AG08395 (cell line): Measurements from ENCODE around the gene C19orf81.

Source experiments
- DNase-seq: peaks from one replicate; pipeline ENCODE4 v3.0.0; 2012; ENCODE audit warnings: mixed read lengths, low spot score

C19orf81 gene

DNA sequence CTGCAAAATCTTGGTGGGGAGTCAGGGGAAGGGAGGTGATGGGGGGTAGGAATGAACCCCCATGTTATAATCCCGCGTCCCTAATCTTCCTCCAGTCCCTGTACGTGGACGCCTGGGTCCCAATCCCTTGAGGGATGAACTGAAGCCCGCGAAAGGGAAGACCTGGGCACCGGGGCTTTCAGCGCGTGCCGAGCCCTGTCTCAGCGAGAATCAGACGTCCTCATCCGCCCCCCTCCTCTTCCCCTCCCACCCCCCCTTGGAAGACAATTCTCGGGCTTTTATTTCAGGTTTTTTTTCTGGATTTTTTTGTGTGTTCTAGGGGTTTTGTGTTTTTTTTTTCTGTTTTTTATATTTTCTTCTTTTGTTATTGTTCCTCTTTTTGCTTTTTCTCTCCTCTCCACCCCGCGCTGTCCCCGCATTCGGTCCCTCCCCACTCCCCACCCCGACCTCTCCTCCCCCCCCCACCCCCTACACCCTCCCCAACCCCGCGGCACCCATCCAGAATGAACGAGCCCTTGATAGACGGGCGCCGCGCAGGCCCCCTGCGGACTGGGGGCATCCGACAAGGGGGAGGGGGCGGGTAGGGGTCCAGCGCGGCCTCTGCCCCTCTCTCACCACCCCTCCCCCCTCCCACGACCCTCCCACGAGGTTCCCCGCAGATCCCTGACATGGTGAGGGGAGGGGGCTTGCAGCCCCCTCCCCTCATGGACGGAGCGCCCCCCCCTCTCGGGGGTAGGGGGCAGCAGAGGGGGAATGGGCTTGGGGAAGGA lies 10.3 kb downstream of the C19orf81 start:
- DNase-seq: no peak

DNA sequence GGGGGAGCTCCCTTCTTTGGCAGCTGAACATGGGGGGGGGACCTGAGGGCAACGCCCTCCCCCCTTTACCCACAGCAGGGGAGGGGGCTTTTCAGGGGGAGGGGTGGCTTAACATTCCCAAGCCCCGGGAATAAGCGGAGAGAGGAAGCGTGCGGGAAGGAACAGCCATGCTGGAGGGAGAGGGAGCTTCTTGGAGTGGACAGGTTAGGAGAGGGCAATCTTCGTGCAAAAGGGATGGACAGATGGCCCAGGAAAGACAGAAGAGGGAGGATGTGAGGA lies 10.8 kb downstream of the C19orf81 start:
- no peak for DNase-seq

DNA sequence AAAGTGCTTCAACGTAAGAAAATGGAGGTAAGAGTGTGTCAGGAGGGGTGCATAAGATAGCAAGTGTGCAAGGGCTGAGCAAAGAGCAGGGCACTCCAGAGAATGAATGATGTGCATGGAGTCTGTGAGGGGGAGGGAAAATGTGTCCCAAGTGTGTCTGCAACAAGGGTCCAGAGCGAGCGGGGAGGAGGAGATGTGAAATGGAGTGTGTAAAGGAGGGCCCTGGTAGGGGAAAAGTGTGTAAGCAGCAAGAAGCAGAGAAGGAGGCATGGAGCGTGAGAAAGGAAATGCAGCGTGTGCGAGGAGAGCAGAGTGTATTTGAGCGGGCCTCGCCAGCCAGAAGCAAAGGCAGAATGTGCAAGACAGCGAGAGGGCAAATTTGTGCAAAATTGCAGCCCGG lies 11.8 kb downstream of the C19orf81 start:
- DNase-seq: no peak

DNA sequence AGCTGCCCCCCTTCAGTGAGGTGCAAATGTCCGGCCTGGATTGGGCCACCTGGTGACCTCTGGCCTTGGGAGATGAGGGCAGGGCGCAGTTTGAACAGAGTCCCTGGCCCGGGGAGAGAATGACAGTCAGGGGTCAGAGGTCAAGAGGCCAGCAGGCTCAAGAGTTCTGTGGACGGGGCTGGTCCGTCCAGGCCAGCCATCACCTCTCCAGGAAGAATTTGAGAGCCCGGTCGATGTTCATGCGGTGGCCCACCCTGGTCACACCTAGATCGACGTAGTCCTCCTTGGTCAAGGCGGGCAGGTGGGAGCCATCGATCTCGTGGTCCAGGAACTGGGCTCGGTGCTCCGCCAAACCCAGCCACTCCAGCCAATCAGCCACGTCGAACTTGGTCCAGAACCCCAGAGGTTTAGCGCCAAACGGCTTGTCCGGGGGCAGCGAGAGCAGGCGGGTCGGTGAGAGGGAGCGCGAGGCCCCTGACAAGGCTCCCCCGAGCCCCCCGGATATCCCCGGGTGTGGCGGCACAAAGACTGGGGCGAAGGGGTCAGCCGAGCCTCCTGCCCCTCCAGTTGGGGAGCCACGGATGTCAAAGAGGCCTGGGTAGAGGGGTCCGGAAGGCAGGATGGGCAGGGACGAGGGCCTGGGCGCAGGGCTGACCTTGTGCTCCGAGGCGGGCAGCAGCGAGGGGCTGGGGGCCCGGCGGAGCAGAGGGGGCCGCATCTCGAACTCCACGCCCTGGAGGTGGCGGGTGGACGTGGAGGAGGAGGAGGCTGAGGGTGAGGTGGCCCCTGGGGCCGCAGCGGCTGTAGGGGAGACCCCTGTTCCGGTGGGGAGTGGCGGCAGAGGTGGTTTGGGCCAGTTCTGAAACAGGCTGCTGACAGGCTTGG lies 12.8 kb downstream of the C19orf81 start:
- no peak for DNase-seq

DNA sequence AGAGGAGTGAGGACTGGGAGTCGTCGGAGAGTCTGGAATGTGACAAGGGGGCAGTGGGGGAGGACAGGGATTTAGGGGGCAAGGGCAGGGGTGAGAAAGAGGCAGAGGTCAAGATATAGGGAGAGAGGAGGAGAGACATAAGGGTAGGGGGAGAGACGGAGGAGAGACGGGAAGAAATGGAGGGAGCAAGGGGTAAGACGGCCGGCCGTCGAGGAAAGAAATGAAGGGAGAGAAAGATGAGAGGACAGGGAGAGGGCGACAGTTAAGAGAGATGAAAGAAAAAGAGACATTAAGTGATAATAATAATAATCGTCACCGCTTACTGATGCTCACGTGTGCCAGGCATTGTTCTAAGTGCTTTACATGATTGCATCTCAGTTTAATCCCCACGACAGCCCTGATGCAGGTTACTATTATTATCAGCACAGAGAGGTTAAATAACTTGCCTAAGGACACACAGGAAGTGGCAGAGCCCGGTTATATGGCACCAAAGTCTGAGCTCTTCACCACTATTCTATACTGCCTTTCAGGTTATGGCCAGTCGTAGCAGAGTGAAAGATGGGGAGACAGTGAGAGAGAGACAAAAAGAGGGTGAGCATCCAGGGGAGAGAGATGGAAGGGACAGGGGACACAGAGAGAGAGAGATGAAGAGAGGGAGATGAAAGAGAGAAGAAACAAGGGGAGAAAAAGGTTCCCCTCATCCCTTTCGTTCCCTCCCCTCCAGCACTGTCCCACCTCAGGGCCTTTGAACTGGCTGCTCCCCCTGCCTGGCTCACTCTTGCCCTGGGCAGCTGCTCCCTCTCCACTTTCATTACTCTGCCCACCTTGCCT lies 13.6 kb downstream of the C19orf81 start:
- no peak for DNase-seq

DNA sequence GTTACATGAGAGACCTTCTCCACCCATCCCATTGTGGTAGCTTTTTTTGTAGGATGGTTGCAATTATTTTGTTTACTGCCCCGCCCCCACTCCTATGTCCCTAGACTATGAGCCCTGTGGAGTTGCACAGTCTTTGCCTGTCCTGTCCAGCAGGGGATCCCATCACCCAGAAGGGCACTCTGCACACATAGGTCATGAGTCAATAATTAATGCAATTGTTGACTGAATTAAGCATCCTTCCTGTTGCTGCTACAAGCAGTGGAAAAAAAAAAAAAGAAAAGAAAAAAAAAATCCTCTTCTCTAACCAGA lies 14.2 kb downstream of the C19orf81 start:
- no peak for DNase-seq

DNA sequence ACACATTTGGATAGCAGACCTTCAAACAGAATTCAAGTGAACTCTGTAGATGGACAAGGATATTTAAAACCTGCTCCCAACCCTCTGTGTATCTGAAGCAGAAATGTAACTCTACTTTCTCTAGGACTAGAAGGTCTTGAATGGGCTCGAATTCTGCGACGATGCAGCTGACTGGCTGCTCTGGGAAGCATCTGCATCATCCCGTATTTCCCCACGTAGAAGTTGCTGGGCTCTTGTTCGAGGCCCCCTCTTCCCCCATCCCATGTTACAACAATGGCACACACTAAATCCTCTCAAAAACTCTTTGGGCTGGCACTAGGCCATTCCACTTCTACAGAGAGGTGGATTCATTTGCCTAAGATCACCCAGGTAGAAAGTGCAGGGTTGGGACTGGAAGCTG lies 15.0 kb downstream of the C19orf81 start:
- no peak for DNase-seq

DNA sequence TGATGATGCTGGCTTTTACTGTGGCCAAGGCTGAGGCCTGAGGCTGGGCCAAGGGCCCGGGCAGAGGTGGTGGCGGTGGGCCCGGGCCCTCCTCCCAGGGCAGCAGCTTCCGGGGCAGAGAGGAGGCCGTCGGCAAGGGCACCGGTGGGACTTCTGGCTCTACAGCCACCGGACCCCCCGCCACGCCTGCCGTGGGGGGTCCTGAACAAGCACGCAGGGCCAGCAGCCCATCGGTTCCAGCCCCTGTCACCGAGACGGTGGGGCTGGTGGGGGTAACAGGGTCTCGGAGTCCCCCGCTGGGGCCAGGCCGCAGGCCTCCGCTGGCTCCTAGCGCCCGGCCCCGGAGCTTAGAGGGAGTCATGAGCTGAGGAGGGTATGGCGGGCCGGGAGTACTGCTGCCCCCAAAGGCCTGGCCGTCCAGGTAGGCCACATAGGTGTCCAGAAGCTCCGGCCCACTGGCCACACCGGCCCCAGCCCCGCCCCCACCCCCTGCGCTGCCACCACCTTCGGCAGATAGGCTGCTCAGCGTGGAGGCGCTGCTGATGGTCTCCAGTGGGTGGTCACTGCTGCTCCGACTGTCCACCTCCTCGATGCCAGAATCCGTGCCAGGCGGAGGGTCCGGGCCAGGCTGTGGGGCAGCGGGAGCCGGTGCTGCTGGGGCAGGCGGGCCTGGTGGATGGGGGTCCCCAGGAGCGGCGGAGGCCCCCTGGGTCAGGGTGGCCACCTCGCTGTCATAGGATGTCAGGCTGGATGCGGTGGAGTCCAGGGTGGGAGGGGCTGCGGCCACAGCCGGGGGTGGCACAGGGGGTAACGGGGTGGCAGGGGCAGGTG lies 17.3 kb downstream of the C19orf81 start:
- no peak for DNase-seq

DNA sequence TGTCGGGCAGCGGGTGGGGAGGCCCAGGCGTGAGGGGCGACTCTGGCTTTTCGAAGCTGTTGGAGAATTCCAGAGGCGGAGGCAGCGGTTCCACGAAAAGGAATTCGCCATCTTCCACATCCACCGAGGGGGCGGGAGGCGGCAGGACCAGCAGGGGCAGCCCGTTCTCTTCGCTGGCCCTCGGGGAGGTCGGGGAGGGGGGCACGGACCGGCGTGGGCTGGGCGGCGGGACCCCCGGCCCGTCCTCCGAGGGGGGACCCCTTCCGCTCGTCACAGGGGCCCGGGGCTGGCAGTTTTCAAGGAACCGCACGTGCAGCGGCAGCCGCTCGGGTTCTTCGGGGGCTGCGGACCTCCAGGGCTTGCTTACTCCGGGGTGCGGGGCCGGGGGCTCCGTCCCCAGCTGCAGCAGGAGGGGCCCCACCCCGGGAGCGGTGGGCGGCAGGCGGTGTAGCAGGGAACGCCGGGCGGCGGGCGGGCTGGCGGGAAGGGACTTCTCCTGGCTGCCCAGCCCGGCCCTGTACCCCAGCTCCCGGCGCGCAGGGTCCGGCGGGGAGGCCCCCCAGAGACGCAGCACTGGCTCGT lies 18.0 kb downstream of the C19orf81 start:
- DNase-seq: no peak

DNA sequence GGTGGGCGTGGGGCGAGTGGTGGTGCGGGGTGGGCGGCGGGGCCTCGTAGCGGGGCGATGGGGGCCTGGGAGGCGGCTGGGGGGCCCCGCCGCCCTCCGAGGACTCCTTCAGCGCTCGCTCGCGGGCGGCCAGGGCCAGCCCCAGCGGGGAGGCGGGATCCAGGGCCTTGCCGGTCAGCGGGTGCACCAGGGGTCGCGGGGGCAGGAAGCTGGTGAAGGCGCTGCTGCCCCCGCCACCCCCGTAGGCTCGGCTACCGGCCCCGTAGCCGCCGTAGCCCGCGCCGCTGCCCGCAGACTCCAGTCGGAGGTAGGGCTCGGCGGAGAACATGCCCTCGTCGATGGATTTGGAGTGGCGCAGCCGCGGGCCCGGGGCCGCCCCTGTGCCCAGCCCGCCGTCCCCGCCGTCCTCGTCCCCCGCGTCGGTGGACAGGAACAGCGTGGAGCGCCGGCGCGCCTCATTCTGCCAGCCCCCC lies 18.6 kb downstream of the C19orf81 start:
- no peak for DNase-seq

DNA sequence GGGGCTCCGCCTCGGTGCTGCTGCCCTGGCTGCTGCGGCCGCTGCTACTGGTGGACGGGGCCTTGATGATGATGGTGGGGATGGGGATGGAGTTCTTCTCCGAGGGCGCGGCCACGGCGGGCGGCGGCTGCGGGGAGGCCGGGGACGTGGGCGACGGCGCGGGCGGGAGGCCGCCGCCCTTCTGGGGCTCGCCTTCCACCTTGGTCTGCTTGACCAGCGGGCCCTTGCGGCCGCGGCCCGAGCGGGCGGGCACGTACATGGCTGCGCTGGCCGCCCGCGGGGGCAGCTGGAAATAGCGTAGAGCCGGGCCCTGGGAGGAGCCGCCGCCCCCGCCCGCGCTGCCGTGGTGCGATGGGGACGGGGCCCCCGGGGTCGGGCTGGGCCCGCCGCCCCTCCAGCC lies 19.2 kb downstream of the C19orf81 start:
- DNase-seq: no peak

DNA sequence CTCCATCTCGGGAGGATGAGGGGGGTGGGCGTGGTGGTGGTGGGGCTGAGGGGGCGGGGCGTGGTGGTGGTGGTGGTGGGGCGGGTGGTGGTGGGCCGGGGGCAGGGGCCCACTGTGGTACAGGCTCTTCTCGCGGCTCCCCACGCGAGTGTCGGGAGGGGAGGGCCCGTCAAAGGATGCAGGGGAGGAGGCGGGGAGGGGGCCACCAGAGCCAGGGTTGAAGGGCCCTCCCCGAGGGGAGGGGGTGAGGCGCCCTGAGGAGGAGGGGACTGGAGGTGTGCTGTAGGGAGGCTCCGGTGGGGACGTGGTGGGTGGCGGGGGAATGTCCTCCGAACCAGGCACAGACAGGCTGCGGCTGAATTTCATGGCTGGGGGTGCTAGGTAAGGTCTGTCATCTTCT lies 19.6 kb downstream of the C19orf81 start:
- no peak for DNase-seq

DNA sequence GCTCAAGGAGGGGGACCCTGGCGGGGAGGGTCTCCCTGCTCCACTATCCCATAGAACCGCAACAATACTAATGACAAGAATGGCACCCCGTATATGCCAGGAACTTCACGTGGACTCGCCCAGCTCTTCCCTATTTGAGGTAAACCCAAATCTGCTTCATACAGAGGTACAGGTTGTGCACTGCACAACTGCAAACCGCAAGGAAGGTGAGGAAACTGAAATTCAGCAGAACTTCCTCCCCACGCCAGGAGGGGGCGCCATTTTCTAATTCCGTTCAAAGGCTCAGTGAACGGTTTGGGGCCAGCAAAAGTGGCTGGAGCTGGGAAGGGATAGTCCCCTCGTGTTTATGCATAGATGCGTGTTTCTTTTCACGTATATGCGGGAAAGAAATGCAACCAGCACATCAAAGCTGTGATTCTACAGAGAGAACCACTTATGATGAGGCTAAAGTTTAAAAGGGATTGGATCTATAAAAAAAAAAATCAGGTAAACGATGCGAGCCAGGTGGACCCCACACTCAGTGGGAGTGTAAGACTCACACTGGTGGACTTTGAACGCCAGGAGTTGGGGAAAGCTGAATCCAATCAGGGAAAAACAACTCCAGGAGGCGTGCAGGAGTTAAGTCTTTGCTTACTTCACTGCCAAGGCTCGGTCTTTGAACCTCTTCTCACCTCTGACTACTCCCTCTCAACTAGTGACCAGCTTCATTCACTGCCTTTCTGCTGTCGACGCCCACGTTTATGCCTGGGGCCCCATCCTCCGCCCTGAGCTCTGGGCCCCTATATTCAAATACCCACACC lies 20.3 kb downstream of the C19orf81 start:
- peak; percentile 66 for DNase-seq

DNA sequence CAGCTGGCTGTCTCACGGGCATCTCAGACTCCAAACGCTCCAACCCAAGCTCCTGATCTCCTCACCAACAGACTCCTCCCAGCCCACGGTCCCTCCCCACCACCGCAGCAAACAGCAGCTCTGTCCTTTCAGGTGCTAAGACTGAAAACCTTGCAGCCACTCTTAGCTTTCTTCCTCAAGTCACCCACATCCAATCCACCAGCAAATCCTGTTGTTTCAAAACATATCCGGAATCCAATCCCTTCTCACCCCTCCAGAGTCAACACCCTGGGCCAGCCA lies 20.8 kb downstream of the C19orf81 start:
- no peak for DNase-seq

DNA sequence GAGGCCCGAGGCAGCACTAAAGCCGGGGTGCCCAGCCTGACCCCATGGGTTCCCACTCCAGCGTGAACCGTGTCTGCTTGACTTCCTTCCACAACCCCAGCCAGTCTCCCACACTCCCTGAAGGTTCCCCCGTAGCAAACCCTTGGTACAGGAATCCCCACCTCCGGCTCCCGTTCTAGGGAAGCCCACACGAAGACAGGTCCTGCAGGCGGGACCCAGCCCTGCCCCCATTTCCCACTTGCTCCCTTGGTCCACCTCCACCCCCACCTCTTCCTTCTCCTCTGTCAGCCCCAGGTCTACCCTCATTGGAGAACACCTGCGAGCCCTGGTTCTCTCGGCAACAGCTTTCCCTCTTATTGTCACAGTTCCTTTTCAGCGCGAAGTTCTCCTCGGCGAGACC lies 23.9 kb downstream of the C19orf81 start:
- no peak for DNase-seq

DNA sequence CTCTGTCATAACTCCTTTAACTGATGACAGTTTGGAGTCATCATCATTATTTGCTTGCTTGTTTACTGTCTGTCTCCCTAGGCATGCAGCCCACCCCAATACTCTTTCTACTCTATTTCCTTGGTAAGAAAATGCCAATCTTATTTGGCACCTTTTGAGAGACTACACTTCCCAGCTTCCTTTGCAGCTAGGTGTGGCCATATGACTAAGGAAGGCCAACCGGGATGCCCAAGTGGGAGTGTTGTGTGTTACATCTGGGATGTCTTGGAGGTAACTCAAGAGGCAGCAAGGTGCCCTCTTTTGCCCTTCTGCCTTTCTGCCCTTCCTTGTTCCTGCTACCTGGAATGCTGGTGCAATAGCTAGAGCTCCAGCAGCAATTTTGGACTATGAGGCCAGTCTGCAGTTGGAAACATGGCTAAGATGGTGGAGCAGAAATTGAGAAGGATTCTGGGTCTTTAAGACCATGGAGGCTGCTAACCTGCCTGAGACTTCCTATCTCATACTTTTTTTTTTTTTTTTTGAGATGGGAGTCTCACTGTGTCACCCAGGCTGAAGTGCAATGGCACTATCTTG lies 27.5 kb downstream of the C19orf81 start:
- DNase-seq: no peak

DNA sequence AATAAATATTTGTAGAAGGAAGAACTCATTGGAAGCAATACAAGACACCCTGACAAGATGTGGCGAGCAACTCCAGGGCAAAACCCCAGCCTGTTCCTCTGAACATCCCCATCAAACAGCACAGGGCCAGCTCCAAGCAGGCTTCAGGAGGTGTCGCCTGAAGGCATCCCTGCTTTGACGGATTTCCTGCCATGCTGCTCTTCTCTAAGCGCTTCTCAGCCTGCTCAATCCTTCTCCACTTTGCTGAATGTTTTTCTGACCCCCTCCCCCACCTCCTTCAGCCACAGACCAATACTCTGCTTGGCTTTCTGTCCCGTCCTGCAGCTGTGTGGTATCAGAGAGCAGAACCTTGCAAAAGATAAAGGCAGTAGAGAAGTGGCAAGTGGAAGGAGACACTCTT lies 28.4 kb downstream of the C19orf81 start:
- no peak for DNase-seq

DNA sequence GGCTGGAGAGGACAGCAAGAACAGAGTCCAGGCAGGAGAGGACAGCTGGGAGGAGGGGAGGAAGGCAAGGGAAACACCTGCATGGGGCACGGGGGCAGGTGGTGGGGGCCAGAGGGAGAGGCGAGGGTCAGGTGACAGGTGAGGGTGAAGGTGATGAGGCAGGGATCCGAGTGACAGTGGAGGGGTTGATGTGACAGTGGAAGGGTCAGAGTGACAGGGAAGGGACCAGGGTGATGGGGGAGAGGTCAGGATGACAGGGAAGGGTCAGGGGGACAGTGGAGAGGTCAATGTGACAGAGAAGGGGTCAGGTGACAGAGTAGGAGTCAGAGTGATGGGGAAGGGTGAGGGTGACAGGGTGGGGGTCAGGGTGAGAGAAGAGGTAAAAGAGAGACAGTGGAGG lies 29.1 kb downstream of the C19orf81 start:
- DNase-seq: no peak

DNA sequence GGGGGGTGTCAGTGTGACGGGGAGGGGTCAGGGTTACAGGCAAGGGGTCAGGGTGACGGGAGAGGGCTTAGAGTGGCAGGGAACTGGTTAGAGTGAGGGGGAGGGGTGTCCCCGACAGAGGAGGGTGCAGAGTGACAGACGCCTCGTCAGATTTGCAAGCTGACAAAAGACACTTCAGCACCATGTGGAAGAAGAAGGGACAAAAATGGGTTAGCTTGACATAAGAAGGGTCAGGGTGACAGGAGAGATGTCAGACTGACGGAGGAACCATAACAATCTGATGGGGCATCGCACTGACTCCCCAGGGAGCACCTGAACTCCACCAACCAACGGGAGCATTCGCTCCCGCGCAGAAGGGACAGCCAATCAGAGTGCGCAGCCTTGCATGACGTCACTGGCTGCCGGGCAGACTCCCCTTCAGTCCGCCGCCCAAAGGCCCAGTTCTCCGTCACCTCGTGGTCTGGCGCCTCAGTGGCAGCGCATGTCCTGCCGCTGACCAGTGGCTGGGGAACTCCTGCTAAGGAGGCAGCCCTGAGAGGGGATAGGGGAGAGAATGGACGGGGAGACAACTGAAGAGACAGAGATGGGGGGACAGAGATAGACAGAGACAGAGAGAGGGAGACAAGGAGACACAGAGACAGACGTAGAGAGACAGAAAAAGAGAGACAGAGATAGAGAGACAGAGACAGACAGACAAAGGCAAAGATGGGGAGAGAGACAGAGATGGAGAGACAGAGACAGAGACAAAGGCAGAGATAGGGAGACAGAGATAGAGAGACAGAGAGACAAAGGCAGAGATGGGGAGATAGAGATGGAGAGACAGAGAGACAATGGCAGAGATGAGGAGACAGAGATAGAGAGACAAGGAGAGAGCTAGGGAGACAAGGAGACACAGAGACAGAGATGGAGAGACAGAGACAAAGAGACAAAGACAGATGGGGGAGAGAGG lies 30.2 kb downstream of the C19orf81 start:
- DNase-seq: peak; percentile 98
